ENCODE results near the gene NLN. TPM values are rescaled to one million over a fixed set of nuclear protein-coding genes. Genes with fewer than 3 reads are reported as not detected.

Gene NLN
- total and polyA plus RNA-seq, 2 donors (not counting 1 experiment from before 2014, with no cell fraction given): 29.2 to 33.7 TPM

GRCh38 chr5:65861830-65862241 is 139.8 kb downstream of the NLN start:
- H3K9me3 ChIP-seq (ENCODE audit: control insufficient read depth, insufficient read depth, low read depth, low read length): no peaks in the 10 kb centered on the region
- H2AFZ ChIP-seq (ENCODE audit: low read length): no peak overlapping the region
- peaks cover 7% of the 10 kb centered on the region for H3K4me1 ChIP-seq (ENCODE audit: control insufficient read depth, extremely low read depth, insufficient read depth, low read length)
- H4K20me1 ChIP-seq (ENCODE audit: control insufficient read depth, extremely low read depth, insufficient read depth, low read length): no peaks in the 10 kb centered on the region
- TF ChIP-seq EZH2 (IDR thresholded peaks at IDR 0.05; ENCODE audit: low read length, missing control alignments): no peak
- TF ChIP-seq, protein P1, sequence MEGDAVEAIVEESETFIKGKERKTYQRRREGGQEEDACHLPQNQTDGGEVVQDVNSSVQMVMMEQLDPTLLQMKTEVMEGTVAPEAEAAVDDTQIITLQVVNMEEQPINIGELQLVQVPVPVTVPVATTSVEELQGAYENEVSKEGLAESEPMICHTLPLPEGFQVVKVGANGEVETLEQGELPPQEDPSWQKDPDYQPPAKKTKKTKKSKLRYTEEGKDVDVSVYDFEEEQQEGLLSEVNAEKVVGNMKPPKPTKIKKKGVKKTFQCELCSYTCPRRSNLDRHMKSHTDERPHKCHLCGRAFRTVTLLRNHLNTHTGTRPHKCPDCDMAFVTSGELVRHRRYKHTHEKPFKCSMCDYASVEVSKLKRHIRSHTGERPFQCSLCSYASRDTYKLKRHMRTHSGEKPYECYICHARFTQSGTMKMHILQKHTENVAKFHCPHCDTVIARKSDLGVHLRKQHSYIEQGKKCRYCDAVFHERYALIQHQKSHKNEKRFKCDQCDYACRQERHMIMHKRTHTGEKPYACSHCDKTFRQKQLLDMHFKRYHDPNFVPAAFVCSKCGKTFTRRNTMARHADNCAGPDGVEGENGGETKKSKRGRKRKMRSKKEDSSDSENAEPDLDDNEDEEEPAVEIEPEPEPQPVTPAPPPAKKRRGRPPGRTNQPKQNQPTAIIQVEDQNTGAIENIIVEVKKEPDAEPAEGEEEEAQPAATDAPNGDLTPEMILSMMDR (conservative IDR thresholded peaks at IDR 0.05 in 1 of 2, IDR thresholded peaks at IDR 0.05 in 1 of 2; ENCODE audit: low read depth in 1 of 2, low read length in 2 of 2): no peak
- H3K4me2 ChIP-seq (ENCODE audit: extremely low read depth, insufficient read depth, low read length): peak overlapping the region; percentile 20
- peak; percentile 77 to 94 for DNase-seq (ENCODE audit: low read depth in 2 of 2)
- H3K27me3 ChIP-seq (ENCODE audit: control insufficient read depth, insufficient read depth, low read length): no peaks in the 10 kb centered on the region
- H3K9ac ChIP-seq (ENCODE audit: insufficient read depth, low read length): no peak overlapping the region
- H3K4me3 ChIP-seq (replicated peaks in 1 of 4; ENCODE audit: control extremely low read depth in 1 of 4, insufficient read depth in 1 of 4, low read depth in 3 of 4, low read length in 4 of 4): no peak overlapping the region
- peak overlapping the region; percentile 80 for H3K27ac ChIP-seq (ENCODE audit: insufficient read depth, low read length)
- no peaks in the 10 kb centered on the region for H3K79me2 ChIP-seq (ENCODE audit: control insufficient read depth, insufficient read depth, low read length)
- H3K36me3 ChIP-seq (ENCODE audit: control insufficient read depth, insufficient read depth, low read length): no peaks in the 10 kb centered on the region

GRCh38 chr5:65862384-65862783 is 140.4 kb downstream of the NLN start:
- TF ChIP-seq, protein P1 (conservative IDR thresholded peaks at IDR 0.05 in 1 of 2, IDR thresholded peaks at IDR 0.05 in 1 of 2; ENCODE audit: low read depth in 1 of 2, low read length in 2 of 2): no peak
- TF ChIP-seq EZH2 (IDR thresholded peaks at IDR 0.05; ENCODE audit: low read length, missing control alignments): no peak
- no peaks in the 10 kb centered on the region for H3K36me3 ChIP-seq (ENCODE audit: control insufficient read depth, insufficient read depth, low read length)
- no peaks in the 10 kb centered on the region for H4K20me1 ChIP-seq (ENCODE audit: control insufficient read depth, extremely low read depth, insufficient read depth, low read length)
- H3K9me3 ChIP-seq (ENCODE audit: control insufficient read depth, insufficient read depth, low read depth, low read length): no peaks in the 10 kb centered on the region
- no peaks in the 10 kb centered on the region for H3K79me2 ChIP-seq (ENCODE audit: control insufficient read depth, insufficient read depth, low read length)
- DNase-seq (ENCODE audit: low read depth in 2 of 2): no peak
- peak overlapping the region; percentile 80 for H3K27ac ChIP-seq (ENCODE audit: insufficient read depth, low read length)
- H3K9ac ChIP-seq (ENCODE audit: insufficient read depth, low read length): no peak overlapping the region
- peak overlapping the region; percentile 73 for H3K4me2 ChIP-seq (ENCODE audit: extremely low read depth, insufficient read depth, low read length)
- H3K4me3 ChIP-seq (replicated peaks in 1 of 4; ENCODE audit: control extremely low read depth in 1 of 4, insufficient read depth in 1 of 4, low read depth in 3 of 4, low read length in 4 of 4): no peak overlapping the region
- H2AFZ ChIP-seq (ENCODE audit: low read length): no peak overlapping the region
- H3K4me1 ChIP-seq (ENCODE audit: control insufficient read depth, extremely low read depth, insufficient read depth, low read length): peaks cover 7% of the 10 kb centered on the region
- no peaks in the 10 kb centered on the region for H3K27me3 ChIP-seq (ENCODE audit: control insufficient read depth, insufficient read depth, low read length)

DNA sequence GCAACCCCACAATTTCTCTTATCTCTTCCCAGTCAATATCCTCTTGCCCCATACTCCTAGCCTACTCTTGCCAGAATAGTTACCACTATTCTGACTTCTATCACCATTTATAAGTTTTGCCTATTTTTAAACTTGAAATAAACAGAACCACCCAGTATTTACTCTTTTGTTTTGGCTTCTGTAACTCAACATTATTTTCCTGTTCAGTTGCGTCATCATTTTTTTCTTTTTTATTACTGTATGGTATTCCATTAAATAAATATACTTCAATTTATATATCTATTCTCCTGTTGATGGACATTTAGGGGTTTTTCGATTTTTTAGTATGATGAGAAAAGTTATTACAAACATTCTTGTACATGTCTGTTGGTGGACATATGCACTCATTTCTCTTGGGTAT is 141.7 kb downstream of the NLN start:
- H2AFZ ChIP-seq (ENCODE audit: low read length): no peak overlapping the region
- no peak for TF ChIP-seq EZH2 (IDR thresholded peaks at IDR 0.05; ENCODE audit: low read length, missing control alignments)
- TF ChIP-seq, protein P1 (conservative IDR thresholded peaks at IDR 0.05 in 1 of 2, IDR thresholded peaks at IDR 0.05 in 1 of 2; ENCODE audit: low read depth in 1 of 2, low read length in 2 of 2): no peak
- H3K27ac ChIP-seq (ENCODE audit: insufficient read depth, low read length): no peak overlapping the region
- H4K20me1 ChIP-seq (ENCODE audit: control insufficient read depth, extremely low read depth, insufficient read depth, low read length): no peaks in the 10 kb centered on the region
- DNase-seq (ENCODE audit: low read depth in 2 of 2): no peak
- peaks cover 7% of the 10 kb centered on the region for H3K4me1 ChIP-seq (ENCODE audit: control insufficient read depth, extremely low read depth, insufficient read depth, low read length)
- H3K4me2 ChIP-seq (ENCODE audit: extremely low read depth, insufficient read depth, low read length): no peak overlapping the region
- no peak overlapping the region for H3K9ac ChIP-seq (ENCODE audit: insufficient read depth, low read length)
- H3K27me3 ChIP-seq (ENCODE audit: control insufficient read depth, insufficient read depth, low read length): no peaks in the 10 kb centered on the region
- H3K4me3 ChIP-seq (replicated peaks in 1 of 4; ENCODE audit: control extremely low read depth in 1 of 4, insufficient read depth in 1 of 4, low read depth in 3 of 4, low read length in 4 of 4): no peak overlapping the region
- no peaks in the 10 kb centered on the region for H3K9me3 ChIP-seq (ENCODE audit: control insufficient read depth, insufficient read depth, low read depth, low read length)
- no peaks in the 10 kb centered on the region for H3K79me2 ChIP-seq (ENCODE audit: control insufficient read depth, insufficient read depth, low read length)
- no peaks in the 10 kb centered on the region for H3K36me3 ChIP-seq (ENCODE audit: control insufficient read depth, insufficient read depth, low read length)

All from fibroblast of lung (primary cell).